GM21447 (cell line): ENCODE measurements around the gene NUP188.
"Not testable (repeated sequence)": the region's sequence is repeated elsewhere in the genome, so short reads cannot be mapped to it uniquely, and the experiment has no call there.

Experiments
- ATAC-seq: cut with Tn5 transposase; IDR thresholded peaks from one replicate; pipeline ENCODE4 v1.9.1; 2021; ENCODE audit not compliant: unreplicated experiment

NUP188 gene

GRCh38 chr9:128944966-128945365 lies 2.5 kb upstream of the NUP188 start:
- ATAC-seq: not testable (repeated sequence)

- ATAC-seq: no peak
These were observed 1.5 kb upstream of the NUP188 start for GRCh38 chr9:128945798-128946501.

DNA sequence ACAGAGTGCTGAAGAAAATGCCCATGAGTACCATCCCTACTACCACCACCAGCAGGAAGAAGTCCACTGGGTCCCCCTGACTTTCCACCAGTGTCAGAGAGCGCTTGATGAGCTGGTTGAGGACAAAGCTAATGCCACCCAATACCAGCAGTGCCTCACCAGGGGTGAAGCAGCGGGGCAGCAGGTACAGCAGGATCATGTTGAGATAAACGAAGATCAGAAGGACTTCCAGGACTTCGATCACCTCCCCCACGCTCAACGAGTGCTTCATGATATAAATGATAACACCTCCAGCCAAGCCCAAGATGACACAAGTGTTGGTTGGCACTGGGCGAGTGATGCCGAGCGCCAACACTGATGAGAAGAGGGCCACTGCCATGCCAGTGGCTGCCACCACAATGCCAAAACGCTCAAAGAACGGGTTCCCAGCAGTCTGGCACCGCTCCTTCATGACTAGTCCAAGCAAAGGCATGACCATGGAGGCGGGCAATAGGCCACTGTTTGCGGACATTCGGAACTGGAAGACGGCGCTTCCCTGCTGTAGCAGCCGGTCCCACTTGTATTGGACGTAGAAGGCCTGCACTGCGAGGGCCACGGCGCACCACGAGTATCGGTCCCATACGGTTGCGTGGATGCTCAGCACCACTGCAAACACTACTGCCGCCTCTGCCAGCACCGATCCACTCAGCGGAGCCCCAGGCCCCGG lies 775 bp upstream of the NUP188 start:
- no peak for ATAC-seq

DNA sequence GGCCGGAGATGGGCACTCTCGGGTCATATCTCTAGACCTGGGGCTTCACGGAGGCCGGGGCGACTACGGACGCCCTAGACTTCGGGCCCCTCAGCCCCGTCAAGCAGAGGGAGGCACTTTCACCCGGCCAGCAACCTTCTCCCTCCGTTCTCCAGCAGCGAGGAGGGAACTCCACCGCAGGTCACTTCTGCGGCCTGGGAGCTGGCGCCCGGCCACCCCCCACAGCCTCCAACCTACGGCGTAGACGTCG lies 297 bp upstream of the NUP188 start:
- no peak for ATAC-seq

DNA sequence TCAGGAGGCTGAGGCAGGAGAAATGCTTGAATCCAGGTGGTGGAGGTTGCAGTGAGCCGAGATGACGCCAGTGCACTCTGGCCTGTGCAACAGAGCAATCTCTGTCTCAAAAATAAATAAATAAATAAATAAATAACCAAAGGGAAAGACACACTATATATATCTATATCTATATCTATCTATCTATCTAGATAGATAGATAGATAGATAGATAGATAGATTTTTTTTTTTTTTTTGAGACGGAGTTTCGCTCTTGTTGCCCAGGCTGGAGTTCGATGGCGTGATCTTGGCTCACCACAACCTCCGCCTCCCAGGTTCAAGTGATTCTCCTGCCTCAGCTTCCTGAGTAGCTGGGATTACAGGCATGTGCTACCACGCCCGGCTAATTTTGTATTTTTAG lies 13.9 kb downstream of the NUP188 start:
- ATAC-seq: not testable (repeated sequence)

DNA sequence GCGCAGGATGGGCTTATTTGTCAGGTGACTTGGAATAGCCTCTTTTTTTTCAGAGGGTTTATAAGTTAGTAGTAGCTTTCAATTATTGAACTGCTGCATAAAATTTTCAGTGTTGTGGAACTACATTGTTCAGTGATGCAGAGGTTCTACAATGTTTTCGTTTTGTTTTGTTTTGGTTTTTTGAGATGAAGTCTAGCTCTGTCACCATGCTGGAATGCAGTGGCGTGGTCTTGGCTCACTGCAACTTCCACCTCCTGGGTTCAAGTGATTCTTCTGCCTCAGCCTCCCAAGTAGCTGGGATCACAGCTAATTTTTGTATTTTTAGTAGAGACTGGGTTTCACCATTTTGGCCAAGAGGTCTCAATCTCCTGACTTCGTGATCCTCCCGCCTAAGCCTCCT lies 22.0 kb downstream of the NUP188 start:
- ATAC-seq: no peak

DNA sequence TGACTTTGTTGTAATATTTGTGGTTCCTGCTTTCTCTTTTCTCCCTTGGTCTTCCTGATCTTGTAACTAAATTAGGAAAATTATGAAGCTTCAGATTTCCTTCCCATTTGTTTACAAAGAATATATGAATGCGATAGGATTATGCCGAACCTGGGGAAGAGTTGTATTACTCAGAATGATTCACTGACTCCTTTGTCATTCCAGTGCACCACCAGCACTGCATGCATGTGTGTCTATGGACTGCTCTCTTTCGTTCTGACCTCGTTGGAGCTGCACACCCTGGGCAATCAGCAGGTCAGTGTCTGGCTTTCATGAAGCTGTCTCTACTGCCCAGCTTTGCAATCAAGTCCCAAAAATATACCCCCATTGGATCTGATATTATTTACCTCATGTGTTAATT lies 25.5 kb downstream of the NUP188 start:
- ATAC-seq: no peak

DNA sequence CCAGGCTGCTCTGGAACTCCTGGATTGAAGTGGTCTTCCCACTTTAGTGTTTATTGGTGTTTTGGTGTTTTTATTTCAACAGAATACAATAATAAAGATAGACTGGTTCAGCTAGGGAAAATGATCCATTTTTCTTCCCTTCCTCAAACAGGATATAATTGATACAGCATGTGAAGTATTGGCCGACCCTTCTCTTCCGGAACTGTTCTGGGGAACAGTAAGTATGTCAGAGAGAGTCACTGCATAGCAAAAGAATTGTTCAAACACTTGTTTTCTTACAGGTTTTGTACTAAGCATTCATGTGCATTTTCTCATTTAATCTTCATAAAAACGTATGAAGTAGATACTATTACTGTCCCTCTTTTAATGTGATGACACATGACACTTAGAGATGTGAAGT lies 31.6 kb downstream of the NUP188 start:
- ATAC-seq: no peak

DNA sequence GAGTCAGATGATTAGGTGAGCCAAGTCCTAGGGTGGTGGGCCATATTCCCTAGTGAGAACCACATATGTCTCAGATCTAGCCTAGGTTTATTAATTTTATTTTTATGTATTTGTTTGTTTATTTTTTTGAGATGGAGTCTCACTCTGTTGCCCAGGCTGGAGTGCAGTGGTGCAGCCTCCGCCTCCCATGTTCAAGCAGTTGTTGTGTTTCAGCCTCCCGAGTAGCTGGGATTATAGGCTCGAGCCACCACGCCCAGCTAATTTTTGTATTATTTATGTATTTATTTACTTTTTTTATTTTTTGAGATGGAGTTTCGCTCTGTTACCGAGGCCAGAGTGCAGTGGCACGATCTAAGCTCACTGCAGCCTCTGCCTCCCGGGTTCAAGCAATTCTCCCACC lies 36.0 kb downstream of the NUP188 start:
- no peak for ATAC-seq

DNA sequence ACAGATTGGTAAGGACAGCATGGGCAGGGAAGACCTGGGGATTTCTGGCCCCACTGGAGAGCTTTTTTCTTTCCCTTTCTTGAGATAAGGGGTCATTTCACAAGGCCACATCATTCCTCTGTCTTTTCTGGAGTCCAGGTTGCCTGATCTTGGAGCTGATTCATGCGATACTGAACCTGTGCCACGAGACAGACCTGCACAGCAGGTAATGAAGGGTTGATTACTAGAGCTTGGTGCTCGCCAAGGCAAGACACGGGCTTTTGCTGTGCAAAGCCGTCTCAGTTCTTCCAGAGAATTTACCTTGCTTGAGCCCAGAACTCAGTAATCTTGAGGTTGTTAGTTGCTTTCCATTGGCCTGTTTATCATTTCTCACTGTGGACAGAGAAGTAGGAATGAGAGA lies 39.2 kb downstream of the NUP188 start:
- no peak for ATAC-seq

GRCh38 chr9:128987805-128988204 lies 40.3 kb downstream of the NUP188 start:
- ATAC-seq: no peak

- no peak for ATAC-seq
These were observed 45.5 kb downstream of the NUP188 start for GRCh38 chr9:128992995-128993394.

- ATAC-seq: no peak
These were observed 48.3 kb downstream of the NUP188 start for GRCh38 chr9:128995791-128996190.

- ATAC-seq: no peak
These were observed 51.0 kb downstream of the NUP188 start for GRCh38 chr9:128998462-128998861.

- no peak for ATAC-seq
These were observed 52.2 kb downstream of the NUP188 start for GRCh38 chr9:128999581-129000206.

DNA sequence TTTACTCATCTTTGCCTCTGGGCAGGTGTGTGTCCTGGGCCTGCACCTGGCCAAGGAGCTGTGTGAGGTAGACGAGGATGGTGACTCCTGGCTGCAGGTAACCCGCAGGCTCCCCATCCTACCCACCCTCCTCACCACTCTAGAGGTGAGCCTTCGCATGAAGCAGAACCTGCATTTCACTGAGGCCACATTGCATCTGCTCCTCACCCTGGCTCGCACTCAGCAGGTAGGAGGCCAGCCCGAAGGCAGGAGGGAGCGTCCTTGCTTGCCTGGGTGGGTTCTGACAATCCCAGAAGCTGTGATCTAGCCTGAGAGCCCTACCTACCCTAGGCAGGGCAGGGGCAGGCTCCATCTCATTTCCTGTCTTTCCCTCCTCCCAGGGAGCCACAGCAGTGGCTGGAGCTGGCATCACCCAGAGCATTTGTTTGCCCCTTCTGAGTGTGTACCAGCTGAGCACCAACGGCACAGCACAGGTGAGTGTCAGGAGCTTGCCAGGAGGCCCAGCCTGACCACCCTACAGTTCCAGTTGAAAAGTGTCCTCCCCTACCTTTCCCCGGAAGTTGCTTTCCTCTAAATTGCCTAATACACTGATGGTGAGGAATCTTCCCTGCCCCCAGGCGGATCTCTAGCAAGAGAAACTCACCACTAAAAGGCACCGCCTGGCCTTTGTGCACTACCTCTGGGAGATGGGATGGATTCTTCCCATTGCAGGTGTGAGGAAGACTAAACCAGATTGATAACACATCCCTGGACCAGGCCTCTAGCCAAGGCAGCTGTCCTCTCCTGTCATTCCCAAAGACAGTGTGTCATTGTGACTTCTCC lies 54.2 kb downstream of the NUP188 start:
- no peak for ATAC-seq

GRCh38 chr9:129002992-129003391 lies 55.5 kb downstream of the NUP188 start:
- ATAC-seq: no peak

- not testable (repeated sequence) for ATAC-seq
These were observed 56.7 kb downstream of the NUP188 start for GRCh38 chr9:129004173-129004572.

- no peak for ATAC-seq
These were observed 58.0 kb downstream of the NUP188 start for GRCh38 chr9:129005336-129005997.

GRCh38 chr9:129006328-129007034 lies 59.0 kb downstream of the NUP188 start:
- no peak for ATAC-seq
